Amniotic stem cell (primary cell): Measurements from ENCODE around the gene NPS.

Source experiments
- DNase-seq: peaks from one replicate; lab custom pipeline; 2025; lab: John Stamatoyannopoulos, UW

Gene NPS

GRCh38 chr10:127549009-127549408 lies at the start of gene NPS:
NPS (plus strand) TSS chr10:127549309; CDS start chr10:127549369, 60 bp downstream.
- DNase-seq, result no peak

GRCh38 chr10:127500127-127500526 lies 49.0 kb upstream of the NPS start:
- DNase-seq, result no peak

- DNase-seq, result no peak
Observed at GRCh38 chr10:127506094-127506493, 43.0 kb upstream of the NPS start.

GRCh38 chr10:127522298-127522697 lies 26.8 kb upstream of the NPS start:
- DNase-seq, result no peak

GRCh38 chr10:127523476-127523875 lies 25.6 kb upstream of the NPS start:
- no peak for DNase-seq

- no peak for DNase-seq
Observed at GRCh38 chr10:127524229-127524628, 24.9 kb upstream of the NPS start.

GRCh38 chr10:127524908-127525665 lies 24.0 kb upstream of the NPS start:
- DNase-seq, result no peak

- DNase-seq, result no peak
Observed at GRCh38 chr10:127525686-127526085, 23.4 kb upstream of the NPS start.

- DNase-seq, result no peak
Observed at GRCh38 chr10:127526161-127526560, 22.9 kb upstream of the NPS start.

GRCh38 chr10:127527320-127527719 lies 21.8 kb upstream of the NPS start:
- no peak for DNase-seq

GRCh38 chr10:127527891-127528290 lies 21.2 kb upstream of the NPS start:
- DNase-seq, result no peak

GRCh38 chr10:127532193-127532592 lies 16.9 kb upstream of the NPS start:
- DNase-seq, result no peak

- no peak for DNase-seq
Observed at GRCh38 chr10:127532659-127533058, 16.4 kb upstream of the NPS start.

GRCh38 chr10:127534074-127534473 lies 15.0 kb upstream of the NPS start:
- no peak for DNase-seq

GRCh38 chr10:127534496-127534895 lies 14.6 kb upstream of the NPS start:
- no peak for DNase-seq

GRCh38 chr10:127535802-127536515 lies 13.2 kb upstream of the NPS start:
- DNase-seq, result no peak

GRCh38 chr10:127536972-127537760 lies 11.9 kb upstream of the NPS start:
- DNase-seq, result no peak

GRCh38 chr10:127537924-127538323 lies 11.2 kb upstream of the NPS start:
- no peak for DNase-seq

GRCh38 chr10:127548022-127548421 lies 1.1 kb upstream of the NPS start:
- no peak for DNase-seq

GRCh38 chr10:127550861-127551260 lies 1.8 kb downstream of the NPS start:
- no peak for DNase-seq

- no peak for DNase-seq
Observed at GRCh38 chr10:127552446-127552845, 3.3 kb downstream of the NPS start.

GRCh38 chr10:127553417-127553816 lies 4.3 kb downstream of the NPS start:
- no peak for DNase-seq

- DNase-seq, result no peak
Observed at GRCh38 chr10:127556916-127557315, 7.8 kb downstream of the NPS start.
